Nephron progenitor cell (in vitro differentiated cells): Measurements from ENCODE around the gene LHX4.

Experiments used
- DNase-seq: peaks from one replicate; pipeline ENCODE4 v3.0.0; 2021
- H3K27ac Mint-ChIP-seq: 2 replicates; pipeline ENCODE4 v1.8.0; 2021; ENCODE audit warnings: mild to moderate bottlenecking, moderate library complexity, mixed read lengths
- H3K27me3 Mint-ChIP-seq: 2 replicates; pipeline ENCODE4 v1.8.0; 2021; ENCODE audit warnings: mild to moderate bottlenecking, low read depth, mixed read lengths; ENCODE audit not compliant: poor library complexity
- H3K36me3 Mint-ChIP-seq: 2 replicates; pipeline ENCODE4 v1.8.0; 2021; ENCODE audit warnings: low read depth, mixed read lengths
- H3K4me1 Mint-ChIP-seq: 2 replicates; pipeline ENCODE4 v1.8.0; 2021; ENCODE audit warnings: mixed read lengths
- H3K4me3 Mint-ChIP-seq: 2 replicates; pipeline ENCODE4 v1.8.0; 2021; ENCODE audit warnings: mild to moderate bottlenecking, moderate library complexity, mixed read lengths
- H3K9me3 Mint-ChIP-seq: 2 replicates; pipeline ENCODE4 v1.8.0; 2021; ENCODE audit warnings: mild to moderate bottlenecking, moderate library complexity, mixed read lengths
- CTCF ChIP-seq: fragments of 200-600 bp; sonication (generic); IDR thresholded peaks from 2 replicates; pipeline ENCODE4 v1.5.0; 2021; ENCODE audit warnings: antibody characterized with exemption

The LHX4 gene

GRCh38 chr1:180279651-180280050 is 49.6 kb downstream of the LHX4 start:
- H3K9me3 Mint-ChIP-seq, result no peaks in the 10 kb centered on the region
- no peak for TF ChIP-seq CTCF
- peaks cover 3% of the 10 kb centered on the region for H3K27me3 Mint-ChIP-seq
- no peak overlapping the region for H3K4me3 Mint-ChIP-seq
- H3K36me3 Mint-ChIP-seq, result peaks cover 58% of the 10 kb centered on the region
- no peak overlapping the region for H3K27ac Mint-ChIP-seq
- no peak for DNase-seq
- peaks cover 7% of the 10 kb centered on the region for H3K4me1 Mint-ChIP-seq

- H3K4me3 Mint-ChIP-seq, result no peak overlapping the region
- no peak overlapping the region for H3K27ac Mint-ChIP-seq
- DNase-seq, result no peak
- H3K27me3 Mint-ChIP-seq, result peaks cover 3% of the 10 kb centered on the region
- H3K9me3 Mint-ChIP-seq, result no peaks in the 10 kb centered on the region
- peaks cover 58% of the 10 kb centered on the region for H3K36me3 Mint-ChIP-seq
- peaks cover 7% of the 10 kb centered on the region for H3K4me1 Mint-ChIP-seq
- TF ChIP-seq CTCF, result no peak
These were observed 50.6 kb downstream of the LHX4 start for GRCh38 chr1:180280617-180281016.

- H3K36me3 Mint-ChIP-seq, result peaks cover 52% of the 10 kb centered on the region
- no peaks in the 10 kb centered on the region for H3K9me3 Mint-ChIP-seq
- peaks cover 7% of the 10 kb centered on the region for H3K4me1 Mint-ChIP-seq
- H3K4me3 Mint-ChIP-seq, result no peak overlapping the region
- H3K27ac Mint-ChIP-seq, result no peak overlapping the region
- TF ChIP-seq CTCF, result no peak
- H3K27me3 Mint-ChIP-seq, result peaks cover 3% of the 10 kb centered on the region
- DNase-seq, result no peak
These were observed 51.4 kb downstream of the LHX4 start for GRCh38 chr1:180281490-180281889.

- no peak for DNase-seq
- no peak overlapping the region for H3K27ac Mint-ChIP-seq
These were observed 52.5 kb downstream of the LHX4 start for GRCh38 chr1:180282401-180283044.

GRCh38 chr1:180283098-180283497 is 53.0 kb downstream of the LHX4 start:
- Mint-ChIP-seq H3K4me1 (peaks cover 7% of the 10 kb centered on the region), H3K36me3 (peaks cover 37% of the 10 kb centered on the region), H3K9me3 (no peaks in the 10 kb centered on the region), H3K4me3 (no peak overlapping the region), H3K27ac (no peak overlapping the region), H3K27me3 (peaks cover 3% of the 10 kb centered on the region)
- no peak for DNase-seq
- no peak for TF ChIP-seq CTCF

More at GRCh38 chr1:180282401-180283044, 52.5 kb downstream of the LHX4 start:
- Mint-ChIP-seq H3K9me3 (no peaks in the 10 kb centered on the region), H3K4me3 (no peak overlapping the region), H3K27me3 (peaks cover 3% of the 10 kb centered on the region), H3K4me1 (peaks cover 7% of the 10 kb centered on the region), H3K36me3 (peaks cover 42% of the 10 kb centered on the region)
- TF ChIP-seq CTCF, result no peak

- DNase-seq, result no peak
- no peak overlapping the region for H3K4me3 Mint-ChIP-seq
- H3K9me3 Mint-ChIP-seq, result no peaks in the 10 kb centered on the region
- TF ChIP-seq CTCF, result no peak
- peaks cover 7% of the 10 kb centered on the region for H3K4me1 Mint-ChIP-seq
- no peak overlapping the region for H3K27ac Mint-ChIP-seq
- H3K36me3 Mint-ChIP-seq, result peaks cover 23% of the 10 kb centered on the region
- H3K27me3 Mint-ChIP-seq, result peaks cover 3% of the 10 kb centered on the region
These were observed 56.4 kb downstream of the LHX4 start for GRCh38 chr1:180286417-180286816.
